GM19023 (cell line): ENCODE results near the gene MIEN1.
"Not testable (repeated sequence)": the region's sequence is repeated elsewhere in the genome, so short reads cannot be mapped to it uniquely, and the experiment has no call there.

ENCODE experiments used
- ATAC-seq: cut with Tn5 transposase; IDR thresholded peaks from one replicate; pipeline ENCODE4 v1.9.1; 2021; ENCODE audit warnings: mild to moderate bottlenecking, moderate library complexity; ENCODE audit not compliant: unreplicated experiment

MIEN1 gene

GRCh38 chr17:39719563-39720355 is 10.6 kb downstream of the MIEN1 start:
- no peak for ATAC-seq

GRCh38 chr17:39717660-39718059 is 12.7 kb downstream of the MIEN1 start:
- no peak for ATAC-seq

GRCh38 chr17:39716879-39717536 is 13.3 kb downstream of the MIEN1 start:
- no peak for ATAC-seq

- ATAC-seq = no peak
Observed at GRCh38 chr17:39716073-39716818, 14.1 kb downstream of the MIEN1 start.

GRCh38 chr17:39715375-39716072 is 14.8 kb downstream of the MIEN1 start:
- ATAC-seq = no peak

GRCh38 chr17:39714234-39714633 is 16.1 kb downstream of the MIEN1 start:
- no peak for ATAC-seq

- ATAC-seq = no peak
Observed at GRCh38 chr17:39711851-39712250, 18.5 kb downstream of the MIEN1 start.

- ATAC-seq = not testable (repeated sequence)
Observed at GRCh38 chr17:39711071-39711470, 19.3 kb downstream of the MIEN1 start.

GRCh38 chr17:39709998-39710964 is 20.1 kb downstream of the MIEN1 start:
- ATAC-seq = no peak

- no peak for ATAC-seq
Observed at GRCh38 chr17:39709319-39709997, 20.9 kb downstream of the MIEN1 start.

GRCh38 chr17:39706921-39707337 is 23.4 kb downstream of the MIEN1 start:
- no peak for ATAC-seq

GRCh38 chr17:39706383-39706782 is 23.9 kb downstream of the MIEN1 start:
- no peak for ATAC-seq

GRCh38 chr17:39705786-39706348 is 24.5 kb downstream of the MIEN1 start:
- no peak for ATAC-seq

GRCh38 chr17:39704821-39705551 is 25.3 kb downstream of the MIEN1 start:
- ATAC-seq = no peak

GRCh38 chr17:39703913-39704312 is 26.4 kb downstream of the MIEN1 start:
- ATAC-seq = no peak

GRCh38 chr17:39702901-39703893 is 27.1 kb downstream of the MIEN1 start:
- no peak for ATAC-seq

- no peak for ATAC-seq
Observed at GRCh38 chr17:39701784-39702422, 28.4 kb downstream of the MIEN1 start.
